Fibroblast of mammary gland (primary cell): ENCODE measurements around the gene NUDC.

Experiments
- DNase-seq: peaks from one replicate; pipeline ENCODE4 v3.0.0-alpha.2; 2010; ENCODE audit warnings: low read depth
- H3K4me3 ChIP-seq: 2 replicates; pipeline ENCODE4 v1.5.1; 2011; ENCODE audit warnings: low read depth, mild to moderate bottlenecking, low read length, moderate library complexity; ENCODE audit not compliant: control insufficient read depth
- TF ChIP-seq, protein P1 (sequence below): conservative IDR thresholded peaks from 2 replicates; pipeline ENCODE4 v1.5.1; 2011; ENCODE audit warnings: low read depth, low read length, inconsistent platforms; ENCODE audit not compliant: control insufficient read depth, insufficient read depth

NUDC gene

DNA sequence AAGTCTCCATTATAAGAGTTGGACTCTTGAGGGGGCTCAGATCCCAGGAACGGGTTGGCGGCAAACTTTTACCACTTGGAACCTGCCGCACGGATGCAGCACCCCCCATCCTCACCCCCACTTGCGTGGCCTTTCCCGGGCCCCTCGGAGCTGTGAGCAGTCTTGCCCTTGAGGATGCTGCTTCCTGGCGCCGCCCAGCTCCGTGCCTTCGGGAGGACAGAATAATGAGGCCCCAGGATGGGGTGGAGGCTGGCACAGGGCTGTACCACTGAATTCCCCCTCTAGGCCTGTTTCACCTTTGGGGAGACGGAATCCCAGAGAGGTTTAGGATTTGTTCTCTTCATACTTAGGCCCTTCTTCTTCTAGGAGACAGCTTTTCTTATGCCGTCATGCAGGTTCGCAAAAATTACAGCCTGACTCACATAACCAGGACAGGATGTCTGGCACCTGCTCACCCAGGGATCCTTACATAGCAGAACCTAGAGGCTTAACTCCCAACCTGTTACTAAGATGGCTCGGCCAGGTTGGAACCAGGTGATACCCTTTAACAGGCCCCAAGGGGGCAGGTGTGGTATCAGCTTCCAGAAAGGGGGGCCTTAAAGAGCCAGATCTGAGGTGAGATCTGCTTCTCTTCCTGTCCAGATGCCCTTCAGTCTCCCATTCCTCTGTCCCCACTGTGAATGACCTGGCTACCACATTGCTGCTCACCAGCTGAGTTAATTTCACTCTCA, 73.4 kb downstream of the NUDC start:
- TF ChIP-seq, protein P1, sequence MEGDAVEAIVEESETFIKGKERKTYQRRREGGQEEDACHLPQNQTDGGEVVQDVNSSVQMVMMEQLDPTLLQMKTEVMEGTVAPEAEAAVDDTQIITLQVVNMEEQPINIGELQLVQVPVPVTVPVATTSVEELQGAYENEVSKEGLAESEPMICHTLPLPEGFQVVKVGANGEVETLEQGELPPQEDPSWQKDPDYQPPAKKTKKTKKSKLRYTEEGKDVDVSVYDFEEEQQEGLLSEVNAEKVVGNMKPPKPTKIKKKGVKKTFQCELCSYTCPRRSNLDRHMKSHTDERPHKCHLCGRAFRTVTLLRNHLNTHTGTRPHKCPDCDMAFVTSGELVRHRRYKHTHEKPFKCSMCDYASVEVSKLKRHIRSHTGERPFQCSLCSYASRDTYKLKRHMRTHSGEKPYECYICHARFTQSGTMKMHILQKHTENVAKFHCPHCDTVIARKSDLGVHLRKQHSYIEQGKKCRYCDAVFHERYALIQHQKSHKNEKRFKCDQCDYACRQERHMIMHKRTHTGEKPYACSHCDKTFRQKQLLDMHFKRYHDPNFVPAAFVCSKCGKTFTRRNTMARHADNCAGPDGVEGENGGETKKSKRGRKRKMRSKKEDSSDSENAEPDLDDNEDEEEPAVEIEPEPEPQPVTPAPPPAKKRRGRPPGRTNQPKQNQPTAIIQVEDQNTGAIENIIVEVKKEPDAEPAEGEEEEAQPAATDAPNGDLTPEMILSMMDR, result no peak
- no peak for DNase-seq
- H3K4me3 ChIP-seq, result peak overlapping the region; percentile 90

DNA sequence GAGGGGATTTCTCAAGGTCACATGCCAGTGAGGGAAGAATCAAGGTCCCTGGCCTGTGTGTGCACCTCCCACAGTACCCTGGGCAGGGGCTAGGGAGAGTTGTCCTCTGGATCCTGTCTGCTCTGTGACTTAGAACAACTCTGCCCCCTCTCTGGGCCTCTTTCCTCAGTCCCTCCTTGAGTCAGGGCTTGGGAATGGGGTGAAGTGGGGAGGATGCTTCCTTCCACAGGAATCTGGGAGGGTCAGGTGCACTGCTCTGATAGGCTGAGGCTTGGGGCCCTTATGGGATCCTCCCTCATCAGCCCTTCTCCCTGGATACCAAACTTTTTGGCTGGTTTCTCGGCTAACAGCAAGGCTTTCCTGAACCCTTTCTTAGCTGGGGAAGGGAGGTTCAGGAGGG, 74.5 kb downstream of the NUDC start:
- H3K4me3 ChIP-seq, result peak overlapping the region; percentile 90
- peak; percentile 54 for DNase-seq
- TF ChIP-seq, protein P1, result no peak
